Measurements from ENCODE around the gene ZNF253.
"Not testable (repeated sequence)": the region's sequence is repeated elsewhere in the genome, so short reads cannot be mapped to it uniquely, and the experiment has no call there.

The ZNF253 gene

GRCh38 chr19:19866611-19867248 lies 1.0 kb downstream of the ZNF253 start:
- peak; percentile 54 for DNase-seq (ENCODE audit: low spot score)
- no peak for TF ChIP-seq CTCF (IDR thresholded peaks at IDR 0.05; ENCODE audit: borderline replicate concordance, control extremely low read depth, extremely low read depth, insufficient read depth, missing control alignments)
- in situ Hi-C loops (cut with MboI; ENCODE audit: low sequenced_read_pairs, unreplicated experiment): no loop called here

- in situ Hi-C loops (cut with MboI; ENCODE audit: low sequenced_read_pairs, unreplicated experiment); DNase-seq (ENCODE audit: low spot score): not testable (repeated sequence)
Observed at GRCh38 chr19:19870086-19870485, 4.4 kb downstream of the ZNF253 start.

- no peak for DNase-seq (ENCODE audit: low spot score)
- no peak for TF ChIP-seq CTCF (IDR thresholded peaks at IDR 0.05; ENCODE audit: borderline replicate concordance, control extremely low read depth, extremely low read depth, insufficient read depth, missing control alignments)
- in situ Hi-C loops (cut with MboI; ENCODE audit: low sequenced_read_pairs, unreplicated experiment): no loop called here
Observed at GRCh38 chr19:19871932-19872331, 6.2 kb downstream of the ZNF253 start.

GRCh38 chr19:19873381-19873780 lies 7.7 kb downstream of the ZNF253 start:
- in situ Hi-C loops (cut with MboI; ENCODE audit: low sequenced_read_pairs, unreplicated experiment): no loop called here
- DNase-seq (ENCODE audit: low spot score): no peak
- no peak for TF ChIP-seq CTCF (IDR thresholded peaks at IDR 0.05; ENCODE audit: borderline replicate concordance, control extremely low read depth, extremely low read depth, insufficient read depth, missing control alignments)

GRCh38 chr19:19877724-19878123 lies 12.0 kb downstream of the ZNF253 start:
- no peak for TF ChIP-seq CTCF (IDR thresholded peaks at IDR 0.05; ENCODE audit: borderline replicate concordance, control extremely low read depth, extremely low read depth, insufficient read depth, missing control alignments)
- no peak for DNase-seq (ENCODE audit: low spot score)
- in situ Hi-C loops (cut with MboI; ENCODE audit: low sequenced_read_pairs, unreplicated experiment): no loop called here

GRCh38 chr19:19884583-19884982 lies 18.9 kb downstream of the ZNF253 start:
- in situ Hi-C loops (cut with MboI; ENCODE audit: low sequenced_read_pairs, unreplicated experiment): no loop called here
- DNase-seq (ENCODE audit: low spot score): no peak
- TF ChIP-seq CTCF (IDR thresholded peaks at IDR 0.05; ENCODE audit: borderline replicate concordance, control extremely low read depth, extremely low read depth, insufficient read depth, missing control alignments): no peak

- DNase-seq (ENCODE audit: low spot score); in situ Hi-C loops (cut with MboI; ENCODE audit: low sequenced_read_pairs, unreplicated experiment): not testable (repeated sequence)
Observed at GRCh38 chr19:19892055-19892941, 26.6 kb downstream of the ZNF253 start.

All from GM13976 (cell line).